Activated CD4-positive, alpha-beta T cell treated with anti-CD3 and anti-CD28 coated beads, Interleukin-2, amount 50 U/mL, for 48 hours (primary cell): ENCODE measurements around the gene TIMP1.
"Not testable (repeated sequence)": the region's sequence is repeated elsewhere in the genome, so short reads cannot be mapped to it uniquely, and the experiment has no call there.

Source experiments
- DNase-seq, 2 experiments: peaks; one replicate each; pipeline ENCODE4 v3.0.0-alpha.2; 2020

The TIMP1 gene

DNA sequence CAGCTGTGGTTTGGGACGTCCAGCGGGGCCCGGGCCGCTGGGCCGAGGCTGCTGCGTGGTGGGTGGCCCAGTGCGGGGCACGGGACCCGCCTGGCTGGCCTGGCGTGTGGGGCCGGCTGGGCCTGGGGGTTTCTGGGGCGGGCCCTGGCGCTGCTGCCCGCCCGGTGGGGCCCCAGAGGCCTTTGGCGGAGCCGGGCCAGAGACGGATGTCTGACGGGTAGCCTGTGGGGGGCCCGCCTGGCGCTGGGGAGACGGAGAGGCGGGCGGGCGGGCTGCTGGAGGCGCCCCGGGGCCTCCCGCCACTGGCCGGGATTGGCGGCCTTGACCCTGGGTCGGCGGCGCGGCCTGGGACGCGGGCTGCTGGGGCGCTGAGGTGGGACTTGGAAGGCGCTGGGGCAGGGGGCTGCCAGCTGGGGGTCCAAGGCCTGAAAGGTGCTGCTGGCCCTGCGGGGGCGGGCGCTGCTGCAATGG lies 8.1 kb upstream of the TIMP1 start:
- no peak for DNase-seq

DNA sequence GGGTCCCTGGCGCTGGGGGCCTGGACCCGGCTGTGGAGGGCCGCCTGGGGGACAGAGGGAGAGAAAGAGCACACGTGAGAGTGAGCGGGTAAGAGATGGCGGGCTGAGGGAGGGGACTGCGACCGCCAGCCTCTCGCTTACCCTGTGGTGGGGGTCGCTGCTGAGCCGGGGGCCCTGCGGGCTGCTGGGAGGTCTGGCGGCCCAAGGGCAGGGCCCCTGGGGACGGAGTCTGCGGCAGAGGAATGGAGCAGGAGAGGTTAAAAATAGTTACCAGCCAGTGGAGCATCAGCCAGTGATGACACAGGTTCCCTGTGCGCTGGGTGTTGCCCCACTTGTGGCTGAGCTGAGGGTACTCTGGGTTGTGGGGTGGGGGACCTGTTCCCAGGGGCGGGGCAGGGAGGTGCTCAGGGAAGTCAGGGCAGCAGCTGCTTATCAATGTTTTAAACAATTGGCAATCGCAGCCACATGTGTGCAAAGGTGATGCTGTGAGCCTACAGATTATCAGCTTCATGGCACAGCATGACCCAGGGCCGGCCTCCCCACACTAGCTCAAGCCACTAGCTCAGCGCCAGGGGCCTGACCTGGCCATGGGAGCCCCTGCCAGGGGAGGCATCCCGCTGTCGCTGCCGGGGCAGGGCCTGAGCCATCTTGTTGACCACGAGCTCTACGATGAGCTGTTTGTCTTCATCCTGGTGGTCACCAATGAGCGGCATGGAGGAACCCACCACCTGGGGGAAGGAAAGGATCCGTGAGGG lies 7.5 kb upstream of the TIMP1 start:
- DNase-seq: no peak

DNA sequence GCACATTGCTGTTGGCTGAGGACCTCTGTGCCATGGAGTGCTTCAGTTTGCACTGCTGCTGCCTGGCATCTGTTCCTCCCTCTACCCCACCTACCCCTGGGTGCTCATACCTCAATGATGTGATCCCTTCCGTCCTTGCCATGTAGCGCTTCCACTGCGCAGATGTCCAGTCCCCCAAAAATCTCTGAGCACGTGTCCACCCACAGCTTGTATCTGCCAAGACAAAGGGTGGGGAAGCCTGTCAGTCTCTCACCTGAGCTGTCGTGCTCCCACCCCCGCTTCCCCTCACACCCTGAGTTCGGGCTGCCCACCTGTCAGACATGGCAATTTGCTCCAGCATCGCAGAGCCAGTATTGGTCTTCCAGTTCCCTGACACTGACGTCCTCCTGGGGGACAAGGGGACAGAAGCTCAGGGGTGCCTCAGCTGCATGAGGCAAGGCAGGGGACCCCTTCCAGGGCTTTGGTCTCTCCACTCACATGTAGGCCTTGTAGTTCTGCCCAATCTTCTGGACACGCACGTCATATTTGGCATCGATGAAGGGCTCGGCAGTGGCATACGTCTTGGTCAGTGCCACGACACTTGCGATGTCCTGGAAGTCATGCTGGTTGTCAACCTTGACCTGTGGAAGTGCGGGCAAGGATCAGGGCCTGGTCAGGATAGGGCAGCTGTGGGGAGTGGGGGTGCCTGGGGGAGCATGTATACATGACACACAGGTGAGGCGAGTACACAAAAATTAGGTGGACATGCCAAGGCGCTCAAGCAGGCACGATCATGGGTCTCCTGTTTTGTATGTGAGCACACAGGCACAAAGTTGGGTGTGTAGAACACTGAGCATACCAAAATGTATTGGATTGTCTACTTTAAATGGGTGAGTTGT lies 6.0 kb upstream of the TIMP1 start:
- DNase-seq: no peak

DNA sequence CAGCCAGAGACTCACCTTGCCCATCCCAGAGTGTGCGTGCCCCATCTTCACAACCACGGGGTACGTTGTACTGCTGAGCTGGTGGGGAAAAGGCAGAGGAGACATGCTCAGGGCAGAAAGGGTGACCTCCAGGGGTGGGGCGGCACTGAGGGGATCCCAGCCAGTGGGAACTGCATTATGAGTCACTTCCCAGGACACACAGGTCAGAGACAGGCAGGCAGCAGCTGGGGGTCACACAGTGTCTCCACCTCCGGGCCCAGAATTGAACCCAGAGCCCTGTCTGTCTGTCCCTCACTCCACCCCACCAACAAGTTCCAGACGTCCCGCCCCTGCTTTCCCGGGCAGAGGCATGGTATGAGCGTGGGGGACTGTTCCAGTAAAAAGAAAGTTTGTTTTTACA lies 4.8 kb upstream of the TIMP1 start:
- no peak for DNase-seq

DNA sequence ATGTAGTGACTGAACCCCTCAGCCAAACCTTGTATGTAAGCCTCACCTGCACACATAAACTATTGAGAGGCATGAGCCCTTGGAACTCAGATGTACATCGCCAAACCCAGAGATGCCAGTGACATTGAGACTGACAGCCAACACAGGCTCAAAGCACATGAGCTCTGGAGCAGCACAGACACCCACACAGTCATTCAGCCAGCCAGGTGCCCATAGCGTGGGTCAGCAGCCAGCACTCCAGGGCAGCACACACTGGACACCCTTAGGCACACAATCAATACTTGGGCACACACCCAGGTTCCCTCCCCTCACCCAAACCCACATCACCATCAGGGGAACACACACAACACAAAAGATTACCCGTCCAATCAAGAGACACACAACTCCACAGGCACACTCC lies 4.3 kb upstream of the TIMP1 start:
- DNase-seq: no peak

DNA sequence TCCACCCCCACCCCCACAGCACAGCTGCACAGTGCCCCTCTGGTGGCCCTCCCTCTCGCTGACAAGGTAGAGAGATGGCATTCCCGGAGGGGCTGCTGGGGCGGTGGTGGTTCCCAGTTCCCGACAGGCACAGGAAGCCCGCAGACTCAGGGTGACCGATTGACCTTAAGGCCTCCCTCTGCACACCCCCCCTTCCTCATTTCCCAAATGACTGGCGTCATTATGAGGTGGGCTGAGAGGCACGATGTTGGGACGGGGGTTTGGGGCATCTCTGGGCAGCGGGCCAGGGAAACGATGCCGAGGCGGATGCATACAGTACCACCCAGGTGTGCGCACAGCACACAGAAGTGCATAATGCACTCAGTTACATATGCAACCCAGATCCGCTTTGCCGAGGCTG lies 3.5 kb upstream of the TIMP1 start:
- DNase-seq: no peak

DNA sequence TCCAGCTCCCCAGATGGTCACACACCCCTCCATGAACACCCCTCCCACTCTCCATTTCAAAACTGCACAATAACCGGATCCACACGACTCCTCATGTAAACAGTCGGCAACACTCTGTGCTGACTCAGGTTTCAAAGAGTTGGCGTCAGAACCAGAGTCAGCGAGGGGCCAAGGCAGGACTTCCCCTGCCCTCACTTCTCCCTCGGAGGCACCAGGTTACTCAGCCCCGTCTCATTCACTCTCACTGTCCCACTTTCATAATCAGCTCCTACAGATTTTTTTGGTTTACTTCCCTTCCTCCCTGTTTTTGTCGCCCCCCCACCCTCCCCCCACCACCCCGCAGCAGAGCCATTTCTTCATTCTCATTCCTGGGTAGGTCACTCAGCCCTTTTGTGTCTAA lies 2.7 kb upstream of the TIMP1 start:
- peak; percentile 51 to 64 for DNase-seq

DNA sequence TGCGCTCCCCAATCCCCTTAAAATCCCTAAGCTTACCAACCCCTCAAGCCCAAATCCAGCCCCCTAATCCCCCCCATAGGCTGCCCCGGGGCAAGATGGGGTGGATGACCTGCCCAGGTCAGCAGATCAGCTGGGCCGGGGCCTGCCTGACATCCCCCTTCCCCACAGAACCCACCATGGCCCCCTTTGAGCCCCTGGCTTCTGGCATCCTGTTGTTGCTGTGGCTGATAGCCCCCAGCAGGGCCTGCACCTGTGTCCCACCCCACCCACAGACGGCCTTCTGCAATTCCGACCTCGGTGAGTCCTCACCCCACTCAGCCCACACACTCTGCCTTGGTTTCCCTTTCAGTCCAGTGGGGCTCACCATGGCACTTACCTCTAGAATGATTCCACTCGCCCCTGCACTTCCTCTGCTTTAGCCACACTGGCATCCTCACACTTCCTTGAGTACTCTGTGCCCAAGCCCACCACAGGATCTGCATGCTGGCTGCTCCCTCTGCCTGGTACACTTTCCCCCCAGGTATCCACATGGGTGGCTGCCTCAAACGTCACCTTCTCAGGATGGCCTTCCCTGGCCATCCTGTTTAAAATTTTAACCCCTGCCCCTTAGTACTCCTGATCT lies 1.1 kb downstream of the TIMP1 start:
- no peak for DNase-seq

DNA sequence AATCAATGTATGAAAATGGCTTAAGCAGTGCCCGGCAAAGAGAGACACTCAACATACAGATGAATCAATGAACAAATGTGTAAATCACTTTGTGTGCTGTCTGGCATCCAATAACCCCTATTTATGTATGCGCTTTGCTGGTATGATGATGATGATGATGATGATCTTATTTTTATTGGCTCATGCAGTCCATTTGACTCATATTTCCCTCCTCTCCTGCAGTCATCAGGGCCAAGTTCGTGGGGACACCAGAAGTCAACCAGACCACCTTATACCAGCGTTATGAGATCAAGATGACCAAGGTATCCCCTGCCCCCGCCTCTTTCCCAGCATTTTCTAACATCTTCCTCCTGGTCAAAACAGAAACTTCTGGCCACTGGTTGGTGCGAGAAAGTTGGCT lies 2.5 kb downstream of the TIMP1 start:
- no peak for DNase-seq

DNA sequence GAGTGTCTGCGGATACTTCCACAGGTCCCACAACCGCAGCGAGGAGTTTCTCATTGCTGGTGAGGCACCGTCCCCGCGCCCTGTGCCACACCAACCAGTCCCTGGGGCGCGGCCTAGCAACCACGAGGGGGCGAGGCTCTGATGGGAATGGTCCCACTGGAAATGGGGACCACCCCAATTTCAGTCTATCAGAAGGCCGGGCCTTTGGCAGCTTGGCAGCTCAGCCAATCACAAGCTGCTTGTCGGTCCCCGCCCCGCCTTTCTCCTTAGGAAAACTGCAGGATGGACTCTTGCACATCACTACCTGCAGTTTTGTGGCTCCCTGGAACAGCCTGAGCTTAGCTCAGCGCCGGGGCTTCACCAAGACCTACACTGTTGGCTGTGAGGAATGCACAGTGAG lies 3.0 kb downstream of the TIMP1 start:
- DNase-seq: no peak

DNA sequence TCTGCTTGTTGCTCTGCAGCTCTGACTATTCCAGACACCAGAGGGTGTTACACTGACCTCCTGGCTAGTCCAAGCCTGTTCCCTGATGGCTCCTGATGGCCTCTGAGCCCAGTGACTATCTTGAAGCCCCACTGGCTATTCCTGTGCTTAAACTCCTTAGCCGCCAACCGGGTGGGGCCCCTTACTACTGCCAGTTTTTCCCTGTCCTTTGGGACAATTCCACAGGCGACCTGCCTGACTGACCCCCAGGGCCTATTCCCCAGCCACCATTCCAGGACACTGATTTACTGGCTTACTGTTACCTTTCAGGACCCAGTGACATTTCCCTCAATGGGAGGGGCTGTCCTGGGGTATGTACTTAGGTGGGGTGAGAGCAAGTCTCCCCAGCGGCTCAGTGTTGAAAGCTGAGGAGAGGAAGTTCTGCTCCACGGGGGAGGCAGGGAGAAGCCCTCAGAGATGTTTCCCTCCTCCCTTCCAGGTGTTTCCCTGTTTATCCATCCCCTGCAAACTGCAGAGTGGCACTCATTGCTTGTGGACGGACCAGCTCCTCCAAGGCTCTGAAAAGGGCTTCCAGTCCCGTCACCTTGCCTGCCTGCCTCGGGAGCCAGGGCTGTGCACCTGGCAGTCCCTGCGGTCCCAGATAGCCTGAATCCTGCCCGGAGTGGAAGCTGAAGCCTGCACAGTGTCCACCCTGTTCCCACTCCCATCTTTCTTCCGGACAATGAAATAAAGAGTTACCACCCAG lies 4.0 kb downstream of the TIMP1 start:
- DNase-seq: no peak

DNA sequence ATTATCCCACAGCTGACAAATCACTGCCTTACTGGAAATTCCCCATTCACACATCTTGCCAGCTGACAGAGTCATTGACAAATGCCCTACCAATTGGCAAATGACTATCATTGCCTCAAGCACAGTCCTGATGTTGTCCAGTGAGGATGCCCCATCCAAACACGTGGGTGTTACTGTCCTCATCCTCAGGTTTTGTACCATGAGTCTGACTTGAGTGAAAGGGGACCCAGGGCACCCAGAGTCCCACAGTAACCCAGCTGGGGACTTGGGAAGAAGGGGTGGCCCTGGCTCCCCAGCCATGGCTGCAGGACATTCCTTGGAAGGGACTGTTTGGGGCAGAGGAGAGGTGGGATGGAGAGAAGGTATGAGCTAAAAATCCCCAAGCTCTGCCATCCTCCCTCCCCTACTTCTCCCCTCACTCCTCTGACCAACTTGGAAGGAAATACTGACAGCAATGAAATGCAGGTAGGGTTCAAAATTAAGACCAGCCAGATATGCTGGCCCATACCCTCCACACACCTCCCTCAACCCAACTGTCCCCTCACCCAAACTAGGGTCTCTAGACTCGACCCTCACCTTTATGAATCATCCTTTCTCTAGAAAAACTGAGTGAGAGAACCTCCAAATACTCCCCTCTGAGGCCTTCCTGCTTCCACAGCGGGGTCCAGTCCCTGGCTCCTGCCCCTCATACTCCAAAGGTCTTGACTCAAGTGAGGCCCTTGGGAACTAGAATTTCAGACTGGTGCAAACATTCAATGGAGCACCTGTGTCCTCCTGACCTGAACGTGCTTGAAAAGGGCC lies 5.1 kb downstream of the TIMP1 start:
- DNase-seq: no peak

DNA sequence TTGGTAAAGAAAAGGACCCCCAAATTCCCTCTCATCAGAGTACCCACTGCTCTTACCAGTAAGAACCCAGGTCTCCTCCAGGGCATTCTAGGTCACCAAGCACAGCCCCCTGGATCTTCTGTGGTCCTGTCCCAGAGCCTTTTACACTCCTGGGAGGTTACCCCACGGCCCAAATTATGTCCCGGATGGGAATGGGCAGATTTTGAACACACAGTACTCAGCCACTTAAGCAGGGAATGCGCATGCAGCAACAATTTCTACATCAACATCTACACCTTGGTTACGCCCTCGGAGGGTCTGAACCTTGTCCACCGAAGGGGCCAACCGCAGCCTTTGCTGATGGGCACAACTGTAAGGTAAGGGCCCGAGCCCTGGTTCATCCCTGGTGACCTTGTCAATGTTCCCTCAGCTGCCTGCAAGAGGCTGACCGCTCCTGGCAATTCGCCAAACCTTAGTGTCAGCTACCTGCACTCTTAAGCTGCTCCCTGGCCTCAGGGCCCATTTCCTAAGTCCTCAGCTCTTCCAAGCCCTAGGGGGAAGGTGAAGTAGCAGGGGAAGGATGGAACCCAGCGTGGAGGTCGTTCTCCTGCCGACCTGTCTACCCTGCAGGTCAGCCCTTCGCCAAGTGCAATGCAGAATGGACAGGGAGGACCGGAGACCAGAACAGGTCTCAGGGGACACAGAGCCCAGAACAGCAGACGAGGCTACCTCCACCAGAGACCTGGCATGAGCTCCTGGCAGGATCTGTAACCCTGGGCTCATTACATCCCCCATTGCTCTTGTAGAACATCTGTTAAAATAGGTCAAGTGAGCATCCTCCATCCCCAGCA lies 5.9 kb downstream of the TIMP1 start:
- no peak for DNase-seq

DNA sequence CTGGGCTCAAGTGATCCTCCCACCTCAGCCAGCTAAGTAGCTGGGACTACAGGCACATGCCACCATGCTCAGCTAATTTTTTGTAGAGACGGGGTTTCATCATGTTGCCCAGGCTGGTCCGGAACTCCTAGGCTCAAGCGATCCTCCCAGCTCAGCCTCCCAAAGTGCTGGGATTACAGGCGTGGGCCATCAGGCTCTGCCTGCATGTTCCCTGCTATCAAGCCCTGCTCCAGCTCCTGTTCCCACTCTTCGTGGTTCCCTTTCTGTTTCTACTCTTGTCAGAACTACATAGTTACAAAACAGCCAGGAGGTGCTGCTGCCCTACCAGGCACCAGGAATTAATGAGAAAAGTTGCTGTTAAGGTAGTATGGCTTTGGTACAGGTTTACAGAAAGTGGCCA lies 8.7 kb downstream of the TIMP1 start:
- no peak for DNase-seq

DNA sequence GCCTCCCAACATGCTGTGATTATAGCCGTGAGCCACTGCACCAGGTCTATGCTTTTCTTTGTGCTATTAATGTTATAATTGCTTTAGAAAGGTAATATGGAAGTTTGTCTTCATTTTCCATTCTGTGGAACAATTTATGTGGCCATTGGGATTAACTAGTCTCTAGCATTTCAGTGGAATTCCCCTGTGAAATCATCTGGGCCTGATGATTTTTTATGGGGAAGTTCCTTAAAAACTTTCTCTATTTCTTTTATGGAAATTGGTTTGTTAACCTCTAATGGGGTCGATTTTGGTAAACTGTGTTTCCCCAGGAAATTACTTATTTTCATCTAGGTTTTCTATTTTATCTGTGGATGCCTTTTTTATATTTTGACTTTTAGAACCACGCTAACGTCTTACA lies 11.3 kb downstream of the TIMP1 start:
- DNase-seq: no peak

DNA sequence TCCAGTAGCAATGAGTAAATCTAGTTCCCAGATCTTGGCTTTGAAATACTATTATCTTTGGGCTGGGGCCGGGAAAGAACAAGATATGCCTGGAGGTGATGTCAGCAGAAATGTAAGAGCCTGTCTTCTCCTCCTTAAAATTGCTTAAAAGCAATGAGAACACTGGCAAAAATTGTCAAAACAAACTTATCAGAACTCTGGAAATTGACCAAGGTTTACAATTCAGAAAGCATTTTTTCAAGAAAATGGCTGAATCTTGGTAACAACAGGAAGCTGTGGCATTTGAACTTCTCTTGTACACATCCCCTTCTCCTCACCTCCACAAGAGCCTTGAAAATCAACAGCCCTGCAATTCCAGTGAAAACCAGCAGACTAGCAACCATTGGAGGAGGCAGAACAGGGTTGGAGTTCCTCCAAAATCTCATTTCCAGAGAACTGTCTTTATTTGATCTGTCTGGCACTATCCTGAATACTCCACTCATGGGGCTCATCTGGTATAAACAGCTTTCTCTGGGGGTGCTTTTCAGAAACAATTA lies 13.5 kb downstream of the TIMP1 start:
- no peak for DNase-seq

DNA sequence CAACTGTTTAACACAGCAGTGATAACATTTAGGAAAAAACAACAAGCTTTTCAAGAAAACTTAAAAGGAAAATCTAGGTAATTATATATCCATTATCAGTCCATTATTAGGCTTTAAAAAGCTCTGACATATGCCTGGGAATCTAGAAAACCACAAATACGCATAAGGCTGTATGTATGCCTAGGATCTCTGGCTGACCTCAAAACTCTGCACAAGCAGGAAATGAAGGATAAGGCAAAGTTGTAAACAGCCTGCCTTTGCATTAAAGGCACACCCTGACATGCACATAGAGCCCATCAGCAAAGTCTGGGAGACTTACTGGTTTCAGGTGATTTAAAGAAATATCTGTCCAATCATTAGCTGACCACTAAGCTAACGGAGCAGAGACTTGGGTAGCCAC lies 14.0 kb downstream of the TIMP1 start:
- DNase-seq: no peak

DNA sequence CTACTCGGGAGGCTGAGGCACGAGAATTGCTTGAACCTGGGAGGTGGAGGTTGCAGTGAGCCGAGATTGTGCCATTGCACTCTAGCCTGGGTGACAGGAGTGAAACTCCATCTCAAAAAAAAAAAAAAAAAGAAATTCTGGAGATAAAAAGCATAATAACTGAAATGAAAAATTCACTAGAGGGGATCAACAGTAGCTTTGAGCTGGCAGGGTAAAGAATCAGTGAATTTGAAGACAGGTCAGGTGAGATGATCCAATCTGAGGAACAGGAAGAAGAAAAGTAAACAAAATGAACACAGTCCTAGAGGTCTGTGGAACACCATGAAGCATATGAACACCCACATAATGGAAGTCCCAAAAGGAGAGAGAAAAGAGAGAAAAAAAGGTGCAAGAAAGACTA lies 15.0 kb downstream of the TIMP1 start:
- DNase-seq: no peak

DNA sequence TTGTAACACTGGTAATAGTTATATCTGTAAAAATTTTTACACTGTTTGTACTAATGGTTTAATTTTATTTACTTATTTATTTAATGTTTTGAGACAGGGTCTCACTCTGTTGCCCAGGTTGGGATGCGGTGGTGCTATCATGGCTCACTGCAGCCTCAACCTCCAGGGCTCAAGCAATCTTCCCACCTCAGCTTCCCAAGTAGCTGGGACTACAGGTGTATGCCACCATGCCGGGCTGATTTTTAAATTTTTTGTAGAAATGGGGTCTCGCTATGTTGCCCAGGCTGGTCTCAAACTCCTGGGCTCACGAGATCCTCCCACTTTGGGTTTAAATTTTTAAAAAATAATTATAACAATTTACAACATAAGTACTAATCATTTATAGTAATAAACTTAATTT lies 20.9 kb downstream of the TIMP1 start:
- not testable (repeated sequence) for DNase-seq

DNA sequence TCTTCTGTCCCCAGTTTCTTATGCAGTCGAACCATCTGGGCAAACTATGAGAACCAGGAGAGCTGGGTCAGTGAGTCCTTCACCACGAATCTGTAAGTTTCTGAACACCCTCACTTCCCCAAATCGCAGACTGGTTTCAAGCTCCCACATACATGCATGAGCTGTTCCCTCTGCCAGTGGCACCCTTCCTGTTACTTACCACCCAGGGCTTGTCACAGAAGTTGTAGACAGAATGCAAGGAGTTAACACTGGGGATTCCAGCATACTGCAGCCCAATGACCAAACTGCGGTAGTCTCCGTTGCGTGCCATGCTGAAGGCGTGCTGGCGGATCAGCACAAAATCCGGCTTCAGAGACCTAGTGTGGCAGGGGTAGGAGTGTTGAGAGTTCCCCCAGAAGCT lies 22.8 kb downstream of the TIMP1 start:
- DNase-seq: no peak

DNA sequence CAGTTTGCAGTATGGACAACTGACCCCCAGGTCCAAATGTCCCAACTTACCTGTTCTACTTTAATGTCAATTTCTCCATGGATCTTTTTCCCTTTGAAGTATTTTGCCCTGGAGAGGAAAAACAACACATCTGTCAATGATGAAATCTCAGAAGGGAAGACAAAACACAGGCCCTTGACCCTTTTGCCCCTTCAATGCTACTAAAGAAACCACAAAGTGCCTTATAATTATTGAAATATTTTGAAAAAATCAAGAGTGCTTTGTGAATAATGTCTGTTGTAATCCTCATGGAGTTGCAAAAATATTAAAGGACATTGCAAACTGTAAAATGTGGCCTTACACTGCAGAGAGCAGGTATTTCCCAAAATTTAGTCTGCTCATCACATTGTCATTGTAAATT lies 24.9 kb downstream of the TIMP1 start:
- DNase-seq: no peak
